Sciatic nerve (tissue), 2 donors: ENCODE measurements around the gene WDFY3. TPM values are rescaled to one million over a fixed set of nuclear protein-coding genes. Genes with fewer than 3 reads are reported as not detected.
"Not testable (repeated sequence)": the region's sequence is repeated elsewhere in the genome, so short reads cannot be mapped to it uniquely, and the experiment has no call there.

ENCODE experiments used
- ATAC-seq: fragments of 200-7000 bp; cut with Tn5 transposase; one replicate; pipeline ENCODE4 v1.9.1; 2020; ENCODE audit warnings: mild to moderate bottlenecking, moderate library complexity
- DNase-seq: peaks from one replicate; pipeline ENCODE4 v3.0.0-alpha.2; 2020; ENCODE audit warnings: low spot score
- intact Hi-C: fragments of 100-400 bp; cut with DNase I; formaldehyde crosslinking; loops from one replicate; pipeline ENCODE4 v1.14.2; 2022
- total RNA-seq: library from RNA; stranded (reverse); fragmentation: NEBNext Ultra II Directional; extraction: Animal tissue kit (Norgen Biotek cat#: 25700); gene quantifications from one replicate; pipeline ENCODE4 v1.2.1, GENCODE V29; 2021
- donor health status: DM: no; HTN: no; CAD: no.
- donor health status: DM: no; HTN: no; CAD: no.

WDFY3 gene
- total RNA-seq, 1 donor from 2014 or later = 139 TPM

- ATAC-seq = no peak
Observed at GRCh38 chr4:84699001-84699671, 267.4 kb downstream of the WDFY3 start.

DNA sequence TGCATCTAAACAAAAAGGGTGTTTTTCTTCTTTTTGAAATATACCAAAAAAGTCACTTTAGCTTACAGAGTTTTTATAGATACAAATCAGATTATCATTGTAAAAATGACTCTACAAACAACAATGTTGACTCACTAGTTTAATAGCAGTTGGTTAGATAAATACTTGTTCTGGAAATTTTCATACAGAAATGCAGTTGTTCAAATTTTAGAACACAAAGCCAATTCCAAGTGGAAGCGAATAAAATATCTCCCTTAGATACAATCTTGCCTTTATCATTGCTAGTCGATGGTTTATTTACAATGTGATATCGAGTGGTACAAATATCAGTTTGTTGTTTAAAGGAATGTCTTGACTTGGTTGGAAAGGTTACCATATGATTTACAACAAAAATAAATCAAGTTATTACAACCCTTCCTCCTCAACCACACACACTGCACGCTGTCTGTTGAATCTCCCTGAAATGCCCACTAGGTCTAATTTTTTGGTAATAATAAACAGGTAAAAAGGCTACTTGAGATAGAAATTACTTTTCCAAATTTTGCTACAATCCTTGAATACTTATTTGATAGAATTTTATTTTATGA, 268.8 kb downstream of the WDFY3 start:
- no peak for DNase-seq
- intact Hi-C loops = no loop called here
- ATAC-seq = no peak

More at GRCh38 chr4:84699001-84699671, 267.4 kb downstream of the WDFY3 start:
- intact Hi-C loops = no loop called here
- no peak for DNase-seq

GRCh38 chr4:84697159-84697558, 269.3 kb downstream of the WDFY3 start:
- ATAC-seq = no peak
- no peak for DNase-seq
- intact Hi-C loops = no loop called here

GRCh38 chr4:84691800-84692199, 274.7 kb downstream of the WDFY3 start:
- ATAC-seq = no peak
- intact Hi-C loops = no loop called here
- DNase-seq = no peak

- intact Hi-C loops = no loop called here
- DNase-seq (no peak), ATAC-seq (peak; percentile 74)
Observed at GRCh38 chr4:84691170-84691691, 275.3 kb downstream of the WDFY3 start.

DNA sequence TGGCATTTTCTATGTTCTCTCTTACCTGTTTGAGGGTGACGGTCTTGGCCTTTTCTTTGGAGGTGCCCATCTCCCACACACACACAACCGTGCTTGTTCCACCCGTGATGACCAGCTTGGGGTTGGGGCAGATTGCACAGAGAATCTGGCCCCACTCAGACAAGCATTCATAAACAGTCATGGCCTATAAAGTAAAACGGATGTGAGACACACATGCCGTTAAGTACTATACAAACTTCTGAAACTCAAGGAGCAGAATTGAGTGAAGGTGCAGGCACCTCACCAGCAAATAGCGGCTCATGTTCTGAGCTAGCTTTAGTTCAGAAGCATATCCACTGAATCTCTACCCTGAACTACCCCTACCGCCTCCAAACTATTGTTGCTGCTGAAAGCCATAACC, 276.0 kb downstream of the WDFY3 start:
- ATAC-seq (no peak), DNase-seq (no peak)
- intact Hi-C loops = no loop called here

DNA sequence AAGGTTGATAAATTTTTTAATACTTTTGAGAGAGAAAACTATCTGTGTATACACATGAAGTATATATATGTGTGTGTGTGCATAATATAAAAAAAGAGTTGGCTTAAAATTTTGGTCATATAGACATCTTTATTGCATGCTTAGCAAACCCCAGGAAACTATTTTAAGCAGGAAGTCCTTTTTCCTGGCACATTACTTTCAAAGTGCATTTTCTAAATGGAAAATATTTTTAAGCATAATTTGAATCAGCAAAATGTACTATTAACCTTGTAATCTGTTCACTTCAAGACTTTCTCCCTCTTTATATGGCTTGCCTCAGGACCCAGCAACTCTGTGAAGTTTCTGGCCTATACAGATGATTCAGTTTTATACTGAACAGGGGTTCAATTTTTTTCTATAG, 277.3 kb downstream of the WDFY3 start:
- DNase-seq (no peak), ATAC-seq (no peak)
- intact Hi-C loops = no loop called here

GRCh38 chr4:84688605-84689004, 277.9 kb downstream of the WDFY3 start:
- ATAC-seq (no peak), DNase-seq (no peak)
- intact Hi-C loops = no loop called here

DNA sequence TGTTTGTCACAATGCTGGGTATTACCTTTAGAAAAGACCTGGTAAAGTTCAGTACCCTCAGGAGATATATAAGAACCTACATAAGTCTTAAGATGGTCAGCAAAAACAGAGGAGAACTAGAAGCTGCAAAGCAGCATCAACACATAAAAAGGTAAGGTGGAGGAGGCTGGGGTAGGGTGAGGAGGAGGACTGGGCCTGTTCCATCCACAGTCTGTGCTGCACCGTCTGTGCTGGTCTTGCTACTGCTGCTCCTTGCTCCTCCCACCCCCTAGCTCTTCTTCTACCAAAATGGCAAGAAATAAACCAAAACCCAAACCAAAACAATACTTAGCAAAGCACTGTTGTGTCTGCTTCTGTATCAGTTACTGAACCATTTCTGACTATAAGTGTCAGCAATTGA, 281.4 kb downstream of the WDFY3 start:
- DNase-seq = no peak
- intact Hi-C loops = no loop called here
- ATAC-seq = no peak

DNA sequence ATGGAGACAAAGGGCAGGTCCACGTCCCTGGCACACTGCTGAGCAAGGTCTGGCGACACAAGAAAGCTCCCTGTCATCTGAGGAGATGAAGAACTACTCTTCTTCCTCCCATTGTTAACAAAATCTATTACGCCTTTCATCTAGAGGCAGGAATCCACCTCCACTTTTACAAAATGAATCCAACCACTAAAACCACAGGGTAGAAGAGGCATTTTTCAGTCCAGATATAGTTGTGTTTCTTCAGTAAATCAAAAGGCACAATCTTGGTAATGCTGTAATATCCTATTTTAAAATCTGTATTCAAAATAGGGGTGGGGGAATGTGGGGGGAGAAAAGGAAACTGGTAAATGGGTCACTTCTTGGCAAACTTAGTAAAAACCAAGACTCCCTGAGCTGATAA, 282.1 kb downstream of the WDFY3 start:
- DNase-seq = no peak
- ATAC-seq = no peak
- intact Hi-C loops = no loop called here

- ATAC-seq (peak; percentile 60), DNase-seq (no peak)
- intact Hi-C loops = no loop called here
Observed at GRCh38 chr4:84683064-84683850, 283.2 kb downstream of the WDFY3 start.

GRCh38 chr4:84682661-84683060, 283.8 kb downstream of the WDFY3 start:
- intact Hi-C loops = not testable (repeated sequence)

DNA sequence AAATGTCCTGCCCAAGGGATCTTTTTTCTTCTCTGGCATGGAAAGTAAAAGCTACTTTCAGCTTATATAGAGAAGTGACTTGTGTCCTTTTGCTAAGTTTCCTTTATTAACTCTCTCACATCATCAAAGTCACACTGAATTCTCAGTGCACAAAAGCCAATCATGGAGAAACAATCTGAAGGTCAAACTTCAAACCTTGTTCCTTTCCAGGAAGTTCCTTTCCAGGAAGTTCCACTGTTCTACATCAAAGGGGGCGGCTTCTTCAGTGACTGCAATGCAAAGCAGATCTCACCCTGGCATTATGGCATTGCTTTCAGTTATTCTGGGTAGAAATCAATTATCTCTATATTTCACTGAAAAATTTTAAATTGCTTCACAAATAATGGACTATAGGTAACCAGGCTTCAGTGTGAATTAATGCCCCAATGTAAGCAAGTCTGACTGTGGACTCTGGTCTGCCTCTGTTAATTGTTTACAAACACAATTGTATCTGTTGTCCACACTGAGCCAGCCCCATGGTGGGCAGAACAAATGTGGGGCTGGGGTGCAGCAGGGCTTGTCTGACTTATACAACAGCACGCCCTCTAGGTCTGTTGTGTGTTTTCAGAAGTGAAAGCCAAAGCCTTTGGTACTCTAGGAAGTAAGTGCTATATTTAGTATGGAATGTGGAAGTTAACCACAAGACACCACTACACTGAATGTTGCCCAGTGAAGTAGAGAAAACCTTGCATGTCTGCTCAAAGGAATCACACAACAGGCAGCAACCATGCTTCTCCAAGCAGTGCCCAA, 284.8 kb downstream of the WDFY3 start:
- DNase-seq (no peak), ATAC-seq (peak; percentile 56)
- intact Hi-C loops = no loop called here

More at GRCh38 chr4:84682661-84683060, 283.8 kb downstream of the WDFY3 start:
- not testable (repeated sequence) for DNase-seq, ATAC-seq

DNA sequence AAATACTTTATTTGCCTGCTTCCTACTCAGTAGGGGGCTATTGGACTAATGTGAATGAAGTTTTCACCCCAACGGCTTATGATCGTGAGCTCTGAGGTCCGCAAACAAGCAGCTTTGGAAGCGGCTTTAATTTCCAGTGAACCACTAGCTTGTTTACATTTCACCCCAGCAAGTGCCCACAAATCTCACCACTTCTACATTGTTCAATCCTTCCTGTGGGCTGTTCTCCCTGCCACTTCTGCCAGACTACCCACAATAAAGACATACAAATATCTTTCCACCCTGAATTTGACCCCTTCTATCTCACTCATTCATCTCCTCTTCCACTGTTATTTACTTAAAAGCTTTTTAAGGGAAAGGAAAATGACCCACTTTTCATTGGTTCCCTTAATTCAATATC, 285.5 kb downstream of the WDFY3 start:
- no peak for DNase-seq

DNA sequence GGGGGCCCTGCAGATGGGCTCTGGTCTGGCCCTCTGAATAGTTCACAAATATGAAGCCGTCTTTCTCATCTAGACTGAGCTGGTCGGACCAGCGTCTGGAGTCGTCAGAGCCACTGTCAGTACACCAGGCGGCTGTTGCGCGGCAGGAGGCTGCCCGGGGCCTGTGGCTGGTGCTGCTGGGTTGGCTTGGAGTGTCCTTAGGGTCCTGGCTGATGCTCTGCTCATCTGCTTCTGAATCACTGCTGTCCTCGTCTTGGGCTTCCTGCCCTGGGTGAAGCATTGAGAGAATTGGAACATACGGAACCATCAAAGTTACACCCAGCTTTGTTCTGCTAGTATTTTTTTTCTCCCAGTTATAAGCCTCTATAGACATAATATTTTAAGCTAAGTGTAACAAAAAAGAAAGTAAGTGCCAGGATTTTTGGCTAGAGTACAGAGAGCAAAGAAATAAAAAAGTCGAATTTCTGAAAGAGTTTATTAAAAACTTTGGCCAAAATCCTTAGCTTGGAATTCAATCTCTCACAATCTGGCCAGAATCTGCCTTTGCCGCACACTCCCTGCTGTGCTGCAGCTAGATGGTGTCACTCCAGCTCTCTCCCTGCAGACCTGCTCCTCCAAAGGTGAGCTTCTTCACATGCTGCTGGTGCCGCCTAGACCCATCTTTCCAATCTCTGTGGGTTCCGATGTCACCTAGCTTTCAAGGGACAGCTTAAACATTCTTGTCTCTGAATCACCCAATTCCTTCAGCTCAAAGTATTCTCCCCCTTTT, 287.3 kb downstream of the WDFY3 start:
- DNase-seq = no peak
- ATAC-seq = peak; percentile 77
- intact Hi-C loops = no loop called here

More for the DNA sequence above, 285.5 kb downstream of the WDFY3 start:
- intact Hi-C loops = no loop called here
- ATAC-seq = no peak

- intact Hi-C loops = no loop called here
- DNase-seq = no peak
- ATAC-seq = no peak
Observed at GRCh38 chr4:84677995-84678394, 288.5 kb downstream of the WDFY3 start.

GRCh38 chr4:84677093-84677492, 289.4 kb downstream of the WDFY3 start:
- intact Hi-C loops = no loop called here
- ATAC-seq (no peak), DNase-seq (no peak)

DNA sequence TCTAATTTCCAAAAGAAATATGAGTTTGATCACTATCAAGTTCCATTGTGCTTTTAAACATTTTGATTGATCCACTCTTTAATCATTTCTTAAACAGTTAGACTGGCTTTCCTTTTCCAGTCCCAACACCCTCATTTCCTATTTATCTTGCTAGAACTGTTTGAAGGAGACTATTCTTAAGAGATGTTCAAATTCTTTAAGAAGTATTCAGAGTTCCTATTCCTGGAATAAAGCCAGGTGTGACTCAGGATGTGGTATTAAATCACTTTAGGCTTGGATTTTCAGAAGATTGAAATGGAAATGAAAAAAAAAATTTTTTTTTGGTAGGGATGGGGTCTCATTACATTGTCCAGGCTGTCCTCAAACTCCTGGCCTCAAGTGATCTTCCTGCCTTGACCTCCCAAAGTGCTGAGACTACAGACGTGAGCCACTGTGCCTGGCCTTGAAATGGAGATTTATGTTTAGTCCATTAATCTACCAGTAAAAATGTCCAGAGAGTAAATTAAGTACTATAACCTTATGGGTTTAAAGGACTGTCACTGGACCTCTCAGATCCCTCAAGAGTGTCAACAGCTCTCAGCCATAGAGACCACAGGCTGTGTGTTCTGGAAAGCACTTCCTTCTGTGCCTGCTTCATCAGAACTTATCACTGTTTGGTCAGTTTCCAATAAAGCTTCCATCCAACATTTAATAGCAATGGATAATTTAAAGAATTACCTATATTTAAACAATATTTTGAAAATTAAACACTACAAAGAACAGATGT, 292.8 kb downstream of the WDFY3 start:
- DNase-seq (no peak), ATAC-seq (no peak)
- intact Hi-C loops = no loop called here
